ENCODE results near the gene PCBP2.

GRCh38 chr12:53476769-53477209 is 24.9 kb downstream of the PCBP2 start:
- no peak for TF ChIP-seq REST (IDR thresholded peaks at IDR 0.05; ENCODE audit: insufficient read depth in 1 of 2, low read depth in 2 of 2, low read length in 2 of 2)
- TF ChIP-seq TAF1 (IDR thresholded peaks at IDR 0.05; ENCODE audit: borderline replicate concordance, insufficient read depth, low read length): no peak
- TF ChIP-seq POLR2AphosphoS5 (IDR thresholded peaks at IDR 0.05; ENCODE audit: low read depth, low read length): no peak; the same call in 1 of the 2 replicates
